Central memory CD8-positive, alpha-beta T cell (primary cell): ENCODE data around the gene CDK10.

Experiments
- ATAC-seq: fragments of 150-1000 bp; cut with Tn5 transposase; replicated peaks from 2 replicates; pipeline ENCODE4 v1.10.0; 2022; ENCODE audit warnings: mild to moderate bottlenecking, moderate FRiP score, moderate number of reproducible peaks; ENCODE audit not compliant: poor library complexity, severe bottlenecking; ENCODE audit errors: extremely low read depth
- DNase-seq, 2 donors: peaks; one replicate each; pipeline ENCODE4 v3.0.0; 2021; ENCODE audit warnings: low spot score in 2 of 2
- H3K27ac Mint-ChIP-seq: one replicate; pipeline ENCODE4 v1.8.0; 2022; ENCODE audit warnings: low read depth, mild to moderate bottlenecking, moderate library complexity, mixed read lengths
- H3K27me3 Mint-ChIP-seq: one replicate; pipeline ENCODE4 v1.8.0; 2022; ENCODE audit warnings: mixed read lengths
- H3K36me3 Mint-ChIP-seq: one replicate; pipeline ENCODE4 v1.8.0; 2022; ENCODE audit warnings: mild to moderate bottlenecking, moderate library complexity, mixed read lengths; ENCODE audit not compliant: insufficient read depth
- H3K4me1 Mint-ChIP-seq: one replicate; pipeline ENCODE4 v1.8.0; 2022; ENCODE audit warnings: mixed read lengths
- H3K4me3 Mint-ChIP-seq: one replicate; pipeline ENCODE4 v1.8.0; 2022; ENCODE audit warnings: mild to moderate bottlenecking, moderate library complexity, mixed read lengths
- H3K9me3 Mint-ChIP-seq: one replicate; pipeline ENCODE4 v1.8.0; 2022; ENCODE audit warnings: mixed read lengths

CDK10 gene, protein sequence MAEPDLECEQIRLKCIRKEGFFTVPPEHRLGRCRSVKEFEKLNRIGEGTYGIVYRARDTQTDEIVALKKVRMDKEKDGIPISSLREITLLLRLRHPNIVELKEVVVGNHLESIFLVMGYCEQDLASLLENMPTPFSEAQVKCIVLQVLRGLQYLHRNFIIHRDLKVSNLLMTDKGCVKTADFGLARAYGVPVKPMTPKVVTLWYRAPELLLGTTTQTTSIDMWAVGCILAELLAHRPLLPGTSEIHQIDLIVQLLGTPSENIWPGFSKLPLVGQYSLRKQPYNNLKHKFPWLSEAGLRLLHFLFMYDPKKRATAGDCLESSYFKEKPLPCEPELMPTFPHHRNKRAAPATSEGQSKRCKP

DNA sequence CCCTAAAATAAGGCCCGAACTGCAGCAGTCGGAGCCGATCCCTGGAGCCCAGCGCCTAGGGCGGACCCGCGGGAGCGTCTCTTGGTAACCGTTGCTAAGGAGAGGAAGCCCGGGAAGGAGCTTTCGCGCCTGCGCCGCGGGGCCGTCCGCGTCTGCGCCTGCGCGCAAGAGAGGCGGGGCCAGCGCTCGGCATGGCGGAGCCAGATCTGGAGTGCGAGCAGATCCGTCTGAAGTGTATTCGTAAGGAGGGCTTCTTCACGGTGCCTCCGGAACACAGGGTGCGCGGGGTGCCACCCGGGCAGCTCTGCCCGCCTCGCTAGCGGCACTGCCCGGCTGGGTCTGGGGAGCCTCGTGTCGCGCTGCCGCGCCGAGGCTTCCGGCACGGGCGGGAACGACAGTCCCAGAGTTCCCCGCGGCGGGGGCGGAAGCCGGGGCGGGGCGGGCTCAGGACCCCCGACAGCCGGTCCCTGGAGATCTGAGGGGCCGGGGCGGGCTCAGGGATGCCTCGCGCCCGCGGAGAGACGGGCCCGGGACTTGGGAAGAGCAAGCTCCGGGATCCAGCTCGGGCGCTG is at the start of gene CDK10:
Gene CDK10 (plus strand): TSS at position 170 of the 572 bp plus-strand sequence. CDS start 22 bp downstream, at position 192.
- Mint-ChIP-seq H3K27me3 (no peaks in the 10 kb centered on the region), H3K4me1 (peaks cover 21% of the 10 kb centered on the region), H3K27ac (peak within 1 kb of the TSS; percentile 88)

DNA sequence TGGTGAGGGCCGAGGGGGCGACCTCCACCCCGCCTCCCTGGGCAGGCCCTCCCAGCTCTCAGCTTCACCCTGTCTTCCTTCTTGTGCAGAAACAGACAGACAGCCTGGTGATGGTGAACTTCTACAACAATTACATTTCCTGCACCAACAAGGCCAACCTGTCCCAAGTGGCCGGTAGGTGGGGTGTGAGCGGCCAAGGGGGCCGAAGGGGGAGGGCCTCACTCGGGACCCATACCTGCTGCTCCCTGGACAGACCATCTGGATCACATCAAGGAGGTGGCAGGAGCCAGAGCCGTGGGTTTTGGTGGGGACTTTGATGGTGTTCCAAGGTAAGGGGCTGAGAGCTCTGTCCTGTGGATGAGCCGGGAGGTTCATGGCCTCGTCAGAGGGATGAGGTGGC is 49.1 kb upstream of the CDK10 start:
- ATAC-seq (no peak), DNase-seq (no peak)
- H3K36me3 Mint-ChIP-seq = peaks cover 1% of the 10 kb centered on the region
- H3K9me3 Mint-ChIP-seq = no peaks in the 10 kb centered on the region
- no peaks in the 10 kb centered on the region for H3K27me3 Mint-ChIP-seq
- peaks cover 11% of the 10 kb centered on the region for H3K4me1 Mint-ChIP-seq
- H3K4me3 Mint-ChIP-seq = no peak overlapping the region
- H3K27ac Mint-ChIP-seq = no peak overlapping the region

More for the DNA sequence above, at the start of gene CDK10:
- Mint-ChIP-seq H3K4me3 (peak within 1 kb of the TSS; percentile 91), H3K36me3 (peaks cover 25% of the 10 kb centered on the region), H3K9me3 (no peaks in the 10 kb centered on the region)
- peak; percentile 85 for ATAC-seq
- peak; percentile 80 to 88 for DNase-seq

DNA sequence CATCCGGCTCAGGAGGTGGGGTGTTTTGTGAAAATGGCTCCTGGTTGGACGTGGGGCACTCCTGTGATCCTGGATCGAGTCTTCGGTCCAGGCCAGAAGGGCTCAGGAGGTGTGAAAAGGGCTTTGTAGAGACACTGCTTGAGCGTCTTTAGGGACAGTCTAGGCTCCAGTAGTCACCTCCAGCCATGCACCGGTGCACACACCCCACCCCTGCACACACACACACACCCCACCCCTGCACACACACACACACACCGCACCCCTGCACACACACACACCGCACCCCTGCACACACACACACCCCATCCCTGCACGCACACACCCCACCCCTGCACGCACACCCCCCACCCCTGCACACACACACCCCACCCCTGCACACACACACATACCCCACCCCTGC is 48.0 kb upstream of the CDK10 start:
- H3K4me3 Mint-ChIP-seq = no peak overlapping the region
- H3K27me3 Mint-ChIP-seq = no peaks in the 10 kb centered on the region
- peaks cover 11% of the 10 kb centered on the region for H3K4me1 Mint-ChIP-seq
- ATAC-seq (no peak), DNase-seq (no peak)
- H3K27ac Mint-ChIP-seq = no peak overlapping the region
- no peaks in the 10 kb centered on the region for H3K9me3 Mint-ChIP-seq
- H3K36me3 Mint-ChIP-seq = peaks cover 3% of the 10 kb centered on the region

DNA sequence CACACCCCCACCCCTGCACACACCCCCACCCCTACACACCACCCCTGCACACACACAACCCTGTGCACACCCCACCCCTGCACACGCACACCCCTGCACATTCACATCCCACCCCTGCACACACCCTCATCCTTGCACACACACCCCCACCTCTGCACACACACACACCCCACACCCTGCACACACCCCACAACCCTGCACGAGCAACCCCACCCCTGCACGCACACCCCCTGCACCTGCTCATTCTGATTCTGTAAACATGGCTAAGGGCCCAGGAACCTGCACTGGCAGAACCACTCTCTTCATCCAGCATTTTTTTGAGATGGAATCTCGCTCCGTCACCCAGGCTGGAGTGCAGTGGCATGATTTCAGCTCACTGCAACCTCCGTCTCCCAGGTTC is 47.1 kb upstream of the CDK10 start:
- H3K27me3 Mint-ChIP-seq = no peaks in the 10 kb centered on the region
- no peak for DNase-seq
- H3K36me3 Mint-ChIP-seq = peaks cover 5% of the 10 kb centered on the region
- no peak for ATAC-seq
- H3K4me1 Mint-ChIP-seq = peaks cover 11% of the 10 kb centered on the region
- H3K9me3 Mint-ChIP-seq = no peaks in the 10 kb centered on the region
- no peak overlapping the region for H3K4me3 Mint-ChIP-seq
- no peak overlapping the region for H3K27ac Mint-ChIP-seq

- H3K27me3 Mint-ChIP-seq = no peaks in the 10 kb centered on the region
- H3K27ac Mint-ChIP-seq = peak overlapping the region; percentile 69
- H3K4me3 Mint-ChIP-seq = peak overlapping the region; percentile 70
- DNase-seq = no peak
- ATAC-seq = no peak
- H3K9me3 Mint-ChIP-seq = no peaks in the 10 kb centered on the region
- peaks cover 11% of the 10 kb centered on the region for H3K4me1 Mint-ChIP-seq
- peaks cover 21% of the 10 kb centered on the region for H3K36me3 Mint-ChIP-seq
Measured at GRCh38 chr16:89641458-89642119, 44.9 kb upstream of the CDK10 start.

DNA sequence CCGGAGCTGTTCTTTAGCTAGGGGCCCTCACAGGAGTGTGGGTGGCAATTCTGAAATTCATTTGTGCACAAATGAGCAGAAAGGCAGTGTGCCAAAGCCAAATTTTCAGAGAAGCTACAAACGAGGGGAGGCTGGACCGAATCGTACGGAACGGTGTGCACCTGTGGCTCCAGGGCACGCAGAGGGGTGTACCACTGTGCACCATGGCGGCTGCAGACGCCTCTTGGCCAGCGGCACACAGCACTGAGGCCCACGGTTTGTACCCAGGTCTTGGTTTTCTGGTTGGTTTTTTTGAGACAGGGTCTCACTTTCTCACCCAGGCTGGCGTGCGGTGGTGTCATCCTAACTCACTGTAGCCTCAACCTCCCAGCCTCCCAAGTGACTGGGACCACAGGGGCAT is 43.9 kb upstream of the CDK10 start:
- H3K9me3 Mint-ChIP-seq = no peaks in the 10 kb centered on the region
- H3K4me3 Mint-ChIP-seq = no peak overlapping the region
- DNase-seq = no peak
- H3K4me1 Mint-ChIP-seq = peaks cover 11% of the 10 kb centered on the region
- H3K27me3 Mint-ChIP-seq = no peaks in the 10 kb centered on the region
- ATAC-seq = no peak
- H3K27ac Mint-ChIP-seq = no peak overlapping the region
- peaks cover 24% of the 10 kb centered on the region for H3K36me3 Mint-ChIP-seq

- H3K27ac Mint-ChIP-seq = no peak overlapping the region
- H3K36me3 Mint-ChIP-seq = peaks cover 30% of the 10 kb centered on the region
- H3K9me3 Mint-ChIP-seq = no peaks in the 10 kb centered on the region
- H3K4me1 Mint-ChIP-seq = peaks cover 11% of the 10 kb centered on the region
- H3K4me3 Mint-ChIP-seq = no peak overlapping the region
- no peaks in the 10 kb centered on the region for H3K27me3 Mint-ChIP-seq
- ATAC-seq (no peak), DNase-seq (no peak)
Measured at GRCh38 chr16:89643769-89644300, 42.7 kb upstream of the CDK10 start.

DNA sequence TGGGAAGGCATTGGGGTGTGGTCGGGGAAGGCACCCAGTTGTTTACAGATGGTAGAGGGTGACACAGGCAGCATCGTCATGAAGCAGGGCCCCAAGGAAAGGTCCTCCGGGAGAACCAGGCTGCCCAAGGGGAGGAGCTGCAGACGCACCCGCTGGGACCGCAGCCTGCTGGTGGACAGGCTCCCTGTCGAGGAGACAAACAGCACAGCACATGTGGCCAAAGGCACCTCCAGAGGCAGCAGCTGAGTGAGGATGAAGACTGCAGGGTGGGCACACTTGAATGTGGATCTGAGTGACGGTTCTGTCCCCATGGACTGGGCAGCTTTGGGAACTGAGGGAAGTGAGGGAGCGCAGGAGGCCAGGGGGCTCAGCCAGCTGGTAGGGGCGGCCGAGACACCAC is 41.4 kb upstream of the CDK10 start:
- Mint-ChIP-seq H3K4me1 (peaks cover 11% of the 10 kb centered on the region), H3K27ac (peak overlapping the region; percentile 25), H3K4me3 (no peak overlapping the region), H3K9me3 (no peaks in the 10 kb centered on the region), H3K36me3 (peaks cover 34% of the 10 kb centered on the region), H3K27me3 (no peaks in the 10 kb centered on the region)
- no peak for DNase-seq
- ATAC-seq = no peak

GRCh38 chr16:89646270-89646669 is 40.2 kb upstream of the CDK10 start:
- Mint-ChIP-seq H3K27me3 (no peaks in the 10 kb centered on the region), H3K4me3 (no peak overlapping the region)

DNA sequence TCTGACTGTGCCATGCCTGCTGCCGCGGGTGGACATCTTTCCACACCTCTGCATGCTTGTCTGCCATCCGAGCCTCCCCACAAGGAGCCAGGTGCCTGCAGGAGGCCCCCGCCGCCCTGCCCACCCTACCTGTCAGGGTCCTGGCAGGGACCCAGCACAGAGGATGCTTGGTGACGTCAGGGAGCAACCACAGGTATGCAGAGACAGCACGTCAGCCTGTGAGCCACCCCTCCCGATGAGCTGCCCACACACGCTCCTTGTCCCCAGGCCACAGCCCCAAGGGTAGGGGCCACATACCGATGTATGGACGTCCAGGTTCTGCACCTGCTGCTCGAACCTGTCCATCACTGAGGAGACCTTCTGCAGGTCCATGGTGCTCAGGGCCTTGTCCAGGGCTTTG is 39.6 kb upstream of the CDK10 start:
- no peak overlapping the region for H3K27ac Mint-ChIP-seq
- no peaks in the 10 kb centered on the region for H3K27me3 Mint-ChIP-seq
- no peak overlapping the region for H3K4me3 Mint-ChIP-seq
- H3K36me3 Mint-ChIP-seq = peaks cover 39% of the 10 kb centered on the region
- no peaks in the 10 kb centered on the region for H3K4me1 Mint-ChIP-seq
- no peaks in the 10 kb centered on the region for H3K9me3 Mint-ChIP-seq
- DNase-seq (no peak), ATAC-seq (no peak)

More at GRCh38 chr16:89646270-89646669, 40.2 kb upstream of the CDK10 start:
- no peak overlapping the region for H3K27ac Mint-ChIP-seq
- no peaks in the 10 kb centered on the region for H3K9me3 Mint-ChIP-seq
- ATAC-seq (no peak), DNase-seq (no peak)
- H3K4me1 Mint-ChIP-seq = peaks cover 3% of the 10 kb centered on the region
- H3K36me3 Mint-ChIP-seq = peaks cover 39% of the 10 kb centered on the region

GRCh38 chr16:89651584-89651983 is 34.9 kb upstream of the CDK10 start:
- H3K27me3 Mint-ChIP-seq = no peaks in the 10 kb centered on the region
- peaks cover 37% of the 10 kb centered on the region for H3K36me3 Mint-ChIP-seq
- ATAC-seq = no peak
- no peaks in the 10 kb centered on the region for H3K9me3 Mint-ChIP-seq
- no peak overlapping the region for H3K27ac Mint-ChIP-seq
- no peak overlapping the region for H3K4me3 Mint-ChIP-seq
- DNase-seq = no peak
- H3K4me1 Mint-ChIP-seq = peaks cover 12% of the 10 kb centered on the region

DNA sequence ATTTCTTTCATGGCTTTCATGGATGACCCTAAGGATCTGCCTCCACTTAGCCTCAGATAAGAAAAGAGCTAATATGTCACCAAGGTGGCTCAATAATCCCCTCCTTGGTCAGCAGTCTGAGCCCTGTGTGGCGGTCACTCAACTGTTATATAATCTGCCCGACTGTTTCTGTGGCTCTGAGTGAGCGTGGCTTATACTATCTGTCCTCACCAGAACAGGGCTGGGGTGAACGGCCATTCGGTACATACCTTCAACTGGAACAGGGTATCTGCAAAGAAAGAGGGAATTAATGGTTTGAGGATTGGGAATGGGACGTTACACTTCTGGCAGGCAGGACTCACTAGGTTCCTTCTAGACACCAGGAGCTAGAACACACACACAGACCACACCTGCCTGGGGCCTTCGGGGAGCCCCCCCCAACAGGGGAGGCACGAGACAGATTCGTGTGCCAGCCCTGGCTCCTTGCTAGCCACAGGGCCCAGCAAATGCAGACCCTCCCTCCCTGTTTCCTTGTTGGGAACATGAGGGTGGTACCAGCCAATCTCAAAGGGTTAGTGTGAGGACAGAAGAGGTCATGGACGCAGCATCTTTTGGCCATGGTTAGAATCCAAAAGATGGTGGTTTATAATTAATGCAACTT is 32.7 kb upstream of the CDK10 start:
- H3K4me3 Mint-ChIP-seq = no peak overlapping the region
- peaks cover 33% of the 10 kb centered on the region for H3K36me3 Mint-ChIP-seq
- DNase-seq (no peak), ATAC-seq (no peak)
- H3K27me3 Mint-ChIP-seq = no peaks in the 10 kb centered on the region
- no peaks in the 10 kb centered on the region for H3K9me3 Mint-ChIP-seq
- H3K27ac Mint-ChIP-seq = peak overlapping the region; percentile 46
- H3K4me1 Mint-ChIP-seq = peaks cover 22% of the 10 kb centered on the region
